Measurements from ENCODE around the gene TRIAP1. TPM values are rescaled to one million over a fixed set of nuclear protein-coding genes. Genes with fewer than 3 reads are reported as not detected.

Gene TRIAP1
- total and polyA plus RNA-seq, 8 donors: 21.9 to 42.4 (median 36.2) TPM

DNA sequence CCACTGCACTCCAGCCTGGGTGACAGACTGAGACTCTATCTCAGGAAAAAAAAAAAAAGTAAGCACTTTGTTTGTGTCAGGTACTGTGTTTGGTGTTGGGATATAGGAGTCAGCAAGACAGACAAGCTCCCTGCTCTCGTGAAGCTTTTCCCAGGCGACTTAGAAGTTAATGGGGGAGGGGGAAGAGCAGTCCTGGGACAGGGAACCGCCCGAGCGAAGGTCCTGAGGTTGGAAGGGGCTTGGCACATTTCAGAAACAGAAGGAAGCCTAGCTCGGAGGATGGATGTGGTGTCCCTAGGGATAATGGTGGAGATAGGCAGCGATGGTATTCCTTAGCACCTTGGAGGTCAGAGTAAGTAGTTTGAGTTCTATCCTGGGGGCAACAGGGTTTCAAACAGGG, 16.8 kb downstream of the TRIAP1 start:
- Histone ChIP-seq H3K4me1 (no peaks in the 10 kb centered on the region), H3K4me3 (no peak overlapping the region), H3K27ac (no peak overlapping the region), H3K36me3 (no peaks in the 10 kb centered on the region), H3K9me3 (no peaks in the 10 kb centered on the region), H3K27me3 (peaks cover 0 to 14% of the 10 kb centered on the region in 2 donors)
- no peak for ATAC-seq
- intact Hi-C loops (cut with DNase I): no loop called here
- no peak for DNase-seq
- TF ChIP-seq CTCF (IDR thresholded peaks at IDR 0.05): no peak

DNA sequence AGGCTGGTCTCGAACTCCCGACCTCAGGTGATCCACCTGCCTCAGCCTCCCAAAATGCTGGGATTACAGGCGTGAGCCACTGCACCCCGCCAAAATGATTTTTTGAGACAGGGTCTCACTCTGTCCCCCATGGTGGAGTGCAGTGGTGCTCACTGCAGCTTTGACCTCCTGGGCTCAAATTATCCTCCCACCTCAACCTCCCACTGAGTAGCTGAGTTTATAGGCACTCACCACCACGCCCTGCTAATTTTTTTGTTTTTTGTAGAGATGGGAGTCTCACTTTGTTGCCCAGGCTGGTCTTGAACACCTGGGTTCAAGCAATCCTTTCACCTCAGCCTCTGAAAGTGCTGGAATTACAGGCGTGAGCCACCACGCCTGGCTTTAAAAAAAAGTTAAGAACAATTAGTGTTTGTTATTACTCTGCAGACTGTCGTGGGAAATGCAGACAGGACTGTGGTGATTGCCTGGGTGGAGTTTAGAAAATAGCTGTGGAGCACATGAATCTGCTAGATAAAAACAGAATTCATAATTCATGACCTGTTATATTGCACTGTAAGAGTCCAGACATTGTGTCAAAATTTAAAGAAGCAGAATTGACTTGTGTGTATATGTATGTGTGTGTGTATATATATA, 17.5 kb downstream of the TRIAP1 start:
- intact Hi-C loops (cut with DNase I): no loop called here

DNA sequence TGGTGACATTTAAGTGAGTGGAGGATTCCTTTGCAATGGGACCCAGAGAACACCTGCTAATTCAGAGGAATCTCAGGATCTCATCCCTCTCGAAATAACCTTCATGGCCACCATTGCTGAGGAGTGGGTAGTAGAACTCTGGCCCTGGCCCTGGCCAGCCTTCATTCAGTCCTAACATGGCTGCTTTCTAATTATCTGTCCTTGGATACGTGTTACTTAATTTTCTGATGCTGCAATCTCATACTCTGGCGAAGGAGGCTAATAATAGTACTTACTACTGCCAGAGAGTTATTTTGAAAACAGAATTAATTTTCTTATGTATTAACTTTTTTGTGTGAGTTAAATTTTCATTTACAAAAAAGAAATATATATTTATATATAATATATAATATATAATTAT, 20.4 kb downstream of the TRIAP1 start:
- no peaks in the 10 kb centered on the region for H3K36me3 ChIP-seq
- DNase-seq (no peak), ATAC-seq (no peak)
- no peaks in the 10 kb centered on the region for H3K4me1 ChIP-seq
- no peaks in the 10 kb centered on the region for H3K9me3 ChIP-seq
- no peak overlapping the region for H3K4me3 ChIP-seq
- no peak for TF ChIP-seq CTCF (IDR thresholded peaks at IDR 0.05)
- H3K27me3 ChIP-seq: peaks cover 0 to 2% of the 10 kb centered on the region in 2 donors
- no peak overlapping the region for H3K27ac ChIP-seq
- intact Hi-C loops (cut with DNase I): no loop called here

More for the DNA sequence above, 17.5 kb downstream of the TRIAP1 start:
- H3K4me1 ChIP-seq: no peaks in the 10 kb centered on the region
- H3K36me3 ChIP-seq: no peaks in the 10 kb centered on the region
- no peak overlapping the region for H3K4me3 ChIP-seq
- no peaks in the 10 kb centered on the region for H3K9me3 ChIP-seq
- peaks cover 0 to 12% of the 10 kb centered on the region in 2 donors for H3K27me3 ChIP-seq
- DNase-seq (no peak), ATAC-seq (no peak)
- H3K27ac ChIP-seq: no peak overlapping the region
- no peak for TF ChIP-seq CTCF (IDR thresholded peaks at IDR 0.05)

- Histone ChIP-seq H3K9me3 (no peaks in the 10 kb centered on the region), H3K4me3 (no peak overlapping the region), H3K27me3 (peaks cover 0 to 11% of the 10 kb centered on the region in 2 donors), H3K4me1 (no peaks in the 10 kb centered on the region), H3K27ac (no peak overlapping the region), H3K36me3 (no peaks in the 10 kb centered on the region)
- no peak for DNase-seq
- no peak for ATAC-seq
- TF ChIP-seq CTCF (IDR thresholded peaks at IDR 0.05): no peak
- intact Hi-C loops (cut with DNase I): no loop called here
These were observed 23.2 kb downstream of the TRIAP1 start for GRCh38 chr12:120422892-120423456.

GRCh38 chr12:120421701-120422100, 24.5 kb downstream of the TRIAP1 start:
- Histone ChIP-seq H3K9me3 (no peaks in the 10 kb centered on the region), H3K36me3 (no peaks in the 10 kb centered on the region), H3K27ac (no peak overlapping the region), H3K4me3 (no peak overlapping the region), H3K27me3 (peaks cover 0 to 11% of the 10 kb centered on the region in 2 donors), H3K4me1 (no peaks in the 10 kb centered on the region)
- intact Hi-C loops (cut with DNase I): no loop called here
- no peak for DNase-seq
- no peak for TF ChIP-seq CTCF (IDR thresholded peaks at IDR 0.05)
- ATAC-seq: no peak
